ENCODE data around the gene ADCY7. TPM values are rescaled to one million over a fixed set of nuclear protein-coding genes. Genes with fewer than 3 reads are reported as not detected.
A peak's percentile ranks its signal among the peaks of the same experiment; 100 is the strongest.

ADCY7 gene
- total and polyA plus RNA-seq, 9 of the 15 experiments (the other 6 are each of a cell fraction or from before 2014, with no cell fraction given) = 2.3 to 108 (median 28.6) TPM

DNA sequence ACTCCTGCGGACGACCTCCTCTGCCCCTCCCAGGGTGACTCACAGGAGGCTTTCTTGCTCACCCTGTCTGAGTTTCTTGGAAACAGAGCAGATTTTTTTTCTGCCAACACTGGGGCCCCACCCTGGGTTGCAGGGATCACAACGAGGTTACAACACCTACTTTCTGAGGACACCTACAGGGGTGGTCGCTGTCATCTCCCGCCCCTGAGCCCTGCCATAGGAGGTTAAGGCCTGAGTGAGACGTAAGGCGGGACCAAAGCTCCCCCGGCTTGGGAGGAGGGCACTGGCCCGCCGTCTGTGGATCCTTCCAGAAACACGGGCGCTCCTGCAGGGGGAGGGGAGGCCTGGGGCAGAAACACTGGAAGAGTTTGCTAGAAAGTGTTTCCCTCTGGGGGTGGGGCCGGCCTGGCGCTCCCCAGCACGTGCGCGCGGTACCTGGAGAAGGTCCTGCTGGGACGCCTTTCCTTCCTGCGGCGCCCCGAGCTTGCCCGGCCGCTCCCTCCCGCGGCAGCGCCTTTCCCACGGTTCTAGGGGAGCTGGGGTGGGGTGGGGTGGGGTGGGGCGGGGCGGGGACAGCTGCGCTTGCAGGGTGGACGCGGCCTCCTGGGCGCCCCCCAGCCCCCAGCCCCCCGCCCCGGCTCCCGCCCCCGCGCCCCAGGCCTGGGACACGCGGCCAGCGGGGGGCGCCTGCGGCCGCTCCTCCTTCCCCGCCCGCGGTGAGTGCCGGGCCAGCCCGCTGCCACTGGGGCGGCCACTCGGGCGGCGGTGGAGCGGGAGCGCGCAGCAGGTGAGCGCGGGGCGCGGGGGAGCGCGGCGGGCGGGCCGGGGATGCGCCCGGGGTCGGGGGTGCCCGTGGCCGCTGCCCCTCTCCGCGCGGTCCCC lies 20.7 kb upstream of the ADCY7 start (continued):
- TF ChIP-seq VEZF1 (CRISPR knock-in tag; IDR thresholded peaks at IDR 0.05) (peak; percentile 92), C11orf30 (IDR thresholded peaks at IDR 0.05; ENCODE audit: low read depth) (no peak), EP300 (IDR thresholded peaks at IDR 0.05; ENCODE audit: low read length) (peak; percentile 39), NBN (IDR thresholded peaks at IDR 0.05; ENCODE audit: low read depth) (peak; percentile 72; the same call in 1 of the 2 replicates), ZNF324 (CRISPR knock-in tag; IDR thresholded peaks at IDR 0.05) (no peak), RBM39 (optimal IDR thresholded peaks at IDR 0.05; ENCODE audit: low read depth, low read length) (no peak), EP400 (IDR thresholded peaks at IDR 0.05) (peak; percentile 92), KLF1 (tag; IDR thresholded peaks at IDR 0.05) (peak; percentile 48; the same call in 1 of the 2 replicates), MAX (CRISPR knock-in tag; IDR thresholded peaks at IDR 0.05) (peak; percentile 80; the same call in 1 of the 2 replicates), ZBTB2 (IDR thresholded peaks at IDR 0.05) (no peak), TCF3 (CRISPR knock-in tag; IDR thresholded peaks at IDR 0.05) (peak; percentile 20; the same call in 1 of the 2 replicates), RAD21 (CRISPR knock-in tag; conservative IDR thresholded peaks at IDR 0.05 in 1 of 2, IDR thresholded peaks at IDR 0.05 in 1 of 2) (peak in 1 of 2 experiments; percentile 5; a peak in 1 of 4 replicates), COPS2 (conservative IDR thresholded peaks at IDR 0.05) (no peak), ZNF780A (CRISPR knock-in tag; IDR thresholded peaks at IDR 0.05) (no peak), HMGXB4 (CRISPR knock-in tag; IDR thresholded peaks at IDR 0.05) (0 out of 2 replicates have a peak, but pooled peaks have one; percentile 53), NCOA1 (IDR thresholded peaks at IDR 0.05; ENCODE audit: low read depth) (no peak; the same call in 1 of the 2 replicates), ERF (CRISPR knock-in tag; IDR thresholded peaks at IDR 0.05) (0 out of 2 replicates have a peak, but pooled peaks have one; percentile 21), ZNF764 (CRISPR knock-in tag; IDR thresholded peaks at IDR 0.05; ENCODE audit: low read depth) (no peak), ASH1L (IDR thresholded peaks at IDR 0.05; ENCODE audit: borderline replicate concordance, low read depth, partially characterized antibody) (no peak), ZBED1 (IDR thresholded peaks at IDR 0.05) (no peak), NEUROD1 (IDR thresholded peaks at IDR 0.05; ENCODE audit: borderline replicate concordance, low read depth, low read length, partially characterized antibody) (peak; percentile 36), GABPB2 (CRISPR knock-in tag; conservative IDR thresholded peaks at IDR 0.05) (no peak), IRF2 (CRISPR knock-in tag; IDR thresholded peaks at IDR 0.05) (no peak), DACH1 (IDR thresholded peaks at IDR 0.05; ENCODE audit: partially characterized antibody) (no peak), SPI1 (IDR thresholded peaks at IDR 0.05; ENCODE audit: borderline replicate concordance, low read depth, low read length) (no peak)
